Stimulated activated CD4-positive, alpha-beta T cell treated with anti-CD3 and anti-CD28 coated beads, Interleukin-1b, Interleukin-23, amount 100 ng/mL, for 1 hour (primary cell): ENCODE measurements around the gene PHLDB3.
A peak's percentile ranks its signal among the peaks of the same experiment; 100 is the strongest.
"Not testable (repeated sequence)": the region's sequence is repeated elsewhere in the genome, so short reads cannot be mapped to it uniquely, and the experiment has no call there.

Source experiments
- DNase-seq, 2 donors: peaks; one replicate each; pipeline ENCODE4 v3.0.0-alpha.2; 2020; ENCODE audit warnings: low read depth in 2 of 2

Gene PHLDB3

DNA sequence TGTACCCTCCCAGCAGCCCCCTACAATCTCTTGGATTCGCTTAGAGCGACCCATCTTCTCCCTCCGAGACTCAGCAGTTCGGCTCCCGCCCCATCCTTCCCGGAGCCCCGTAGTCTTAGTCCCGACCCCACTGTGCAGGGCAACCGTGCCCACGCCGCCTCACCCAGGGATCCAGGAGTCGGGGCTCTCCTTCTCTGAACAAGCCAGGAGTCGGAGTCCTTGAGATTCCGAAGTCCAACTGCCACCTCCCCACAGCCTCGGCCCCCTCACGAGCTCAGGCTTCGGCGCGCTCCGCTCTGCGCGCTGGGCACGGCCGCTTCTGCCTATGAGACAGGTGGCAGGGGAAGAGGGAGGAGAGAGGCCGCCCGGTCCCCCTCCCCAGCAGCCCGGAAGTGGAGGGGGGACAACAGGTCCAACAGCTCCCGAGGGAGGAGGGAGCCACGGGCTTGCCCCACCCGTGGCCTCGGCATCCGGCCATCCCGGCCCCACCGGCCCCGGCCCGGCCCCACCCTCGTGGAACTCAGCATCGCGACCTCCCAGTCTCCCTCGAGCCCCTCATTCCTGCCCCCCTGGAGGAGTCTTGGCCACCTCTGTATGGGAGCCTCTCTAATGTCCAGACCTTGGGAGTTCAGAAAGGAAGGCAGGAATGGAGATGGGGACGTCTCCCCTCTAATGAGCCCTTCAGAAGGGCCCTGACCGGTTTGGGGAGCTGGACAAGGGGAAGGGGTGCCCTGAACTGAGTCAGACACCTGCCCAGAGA lies at the start of gene PHLDB3:
Gene PHLDB3, minus strand, starts transcription at position 321 of the 760 bp plus-strand sequence. CDS start 628 bp downstream, outside the sequence.
- no peak for DNase-seq

DNA sequence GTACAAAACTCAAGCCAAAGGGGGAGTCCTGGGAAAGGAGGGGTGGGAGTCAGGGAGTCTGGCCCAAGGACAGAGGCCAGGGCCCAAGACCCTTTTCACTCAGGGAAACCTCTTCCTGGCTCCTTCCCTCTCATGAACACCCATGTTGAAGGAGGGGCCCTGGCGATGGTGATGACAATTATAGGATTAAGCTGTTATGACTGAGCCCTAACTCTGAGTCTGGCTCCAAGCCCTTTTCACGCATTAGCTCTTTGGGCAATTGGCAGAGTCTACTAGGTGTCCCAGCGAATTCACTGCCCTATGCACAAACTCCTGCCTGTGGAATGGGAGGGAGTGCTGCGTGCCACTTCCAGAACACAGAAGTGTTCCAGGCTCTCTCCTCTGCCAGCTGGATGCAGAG lies 49.1 kb upstream of the PHLDB3 start:
- DNase-seq = no peak

DNA sequence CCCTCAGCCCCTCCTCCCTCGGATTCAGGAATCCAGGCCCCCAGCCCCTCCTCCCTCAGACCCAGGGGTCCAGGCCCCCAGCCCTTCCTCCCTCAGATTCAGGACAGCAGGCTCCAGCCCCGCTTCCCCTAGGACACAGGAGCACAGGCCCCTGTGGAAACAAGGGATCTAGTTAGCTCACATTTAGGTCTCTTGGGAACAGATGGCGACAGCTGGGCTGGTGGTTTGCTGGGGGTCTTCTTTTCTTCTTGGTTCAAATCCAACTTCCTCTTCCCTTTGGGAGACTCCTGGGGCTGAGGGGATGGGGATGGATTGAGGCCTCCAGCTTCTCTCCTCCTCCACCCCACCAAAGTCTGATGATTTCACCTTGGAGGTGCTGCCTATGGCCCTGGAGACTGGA lies 48.1 kb upstream of the PHLDB3 start:
- no peak for DNase-seq

- DNase-seq = no peak
Observed at GRCh38 chr19:43552198-43552450, 47.6 kb upstream of the PHLDB3 start.

GRCh38 chr19:43551399-43552197 lies 47.1 kb upstream of the PHLDB3 start:
- no peak for DNase-seq

DNA sequence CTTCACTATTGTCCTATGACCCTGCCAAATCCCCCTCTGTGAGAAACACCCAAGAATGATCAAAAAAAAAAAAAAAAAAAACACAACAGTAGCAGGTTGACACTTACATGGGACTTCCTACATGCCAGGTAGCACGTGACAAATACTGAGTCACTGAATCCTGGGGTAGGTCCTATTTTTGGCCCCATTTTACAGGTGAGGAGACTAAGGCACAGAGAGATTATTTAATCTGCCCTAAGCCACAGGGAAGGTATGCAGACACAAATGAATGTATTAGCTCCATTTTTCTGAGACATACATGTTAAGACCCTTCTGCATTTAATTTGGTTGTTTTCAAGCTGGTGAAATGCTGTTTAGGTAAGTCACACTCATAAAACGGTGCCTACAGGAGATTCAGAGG lies 44.2 kb upstream of the PHLDB3 start:
- DNase-seq = no peak

DNA sequence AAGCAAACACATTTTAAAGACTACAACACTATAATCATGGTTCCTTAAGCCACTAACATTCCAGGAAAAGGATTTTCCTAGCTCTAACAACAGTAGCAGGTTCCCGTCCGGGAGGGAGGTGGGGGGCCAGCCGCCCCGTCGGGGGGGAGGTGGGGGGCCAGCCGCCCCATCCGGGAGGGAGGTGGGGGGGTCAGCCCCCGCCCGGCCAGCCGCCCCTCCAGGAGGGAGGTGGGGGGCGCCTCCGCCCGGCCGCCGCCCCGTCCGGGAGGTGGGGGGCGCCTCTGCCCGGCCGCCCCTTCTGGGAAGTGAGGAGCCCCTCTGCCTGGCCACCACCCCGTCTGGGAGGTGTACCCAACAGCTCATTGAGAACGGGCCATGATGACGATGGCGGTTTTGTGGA lies 43.4 kb upstream of the PHLDB3 start:
- not testable (repeated sequence) for DNase-seq

DNA sequence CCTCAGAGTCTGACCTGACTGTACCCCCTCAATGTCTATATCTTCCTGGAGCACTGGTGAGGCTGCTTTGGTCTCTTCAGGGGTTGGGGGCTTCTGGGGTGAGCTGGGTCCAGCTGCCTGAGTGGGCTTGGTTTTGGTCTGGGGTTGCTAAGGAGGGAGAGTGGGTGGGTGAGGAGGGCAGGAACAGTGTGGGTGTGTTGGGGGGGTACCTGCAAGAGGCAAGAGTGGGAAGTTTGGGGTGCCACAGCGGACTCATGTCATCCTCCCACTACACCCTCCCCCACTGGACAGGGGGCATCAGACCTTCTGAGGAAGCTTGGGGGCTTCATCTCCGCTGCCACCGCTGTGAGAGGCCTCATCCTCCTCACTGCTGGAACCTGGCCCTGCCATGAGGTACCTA lies 42.0 kb upstream of the PHLDB3 start:
- DNase-seq = no peak

DNA sequence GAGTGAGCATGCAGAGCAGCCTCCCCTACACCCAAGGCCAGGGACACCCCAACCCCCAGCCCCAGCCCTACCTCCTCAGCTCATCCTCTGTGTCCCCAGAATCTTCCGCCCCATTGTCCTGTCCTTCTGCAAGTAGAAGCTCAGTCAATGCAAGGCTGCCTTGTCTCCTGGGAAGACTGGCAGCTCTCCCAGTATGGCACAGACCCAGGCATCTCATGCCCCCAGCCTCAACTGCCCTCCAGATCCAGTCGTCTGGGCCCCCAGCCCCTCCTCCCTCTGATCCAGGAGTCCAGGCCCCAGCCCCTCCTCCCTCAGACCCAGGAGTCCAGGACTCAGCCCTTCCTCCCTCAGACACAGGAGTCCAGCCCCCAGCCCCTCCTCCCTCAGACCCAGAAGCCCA lies 41.4 kb upstream of the PHLDB3 start:
- DNase-seq = no peak

- no peak for DNase-seq
Observed at GRCh38 chr19:43545276-43545675, 40.7 kb upstream of the PHLDB3 start.

DNA sequence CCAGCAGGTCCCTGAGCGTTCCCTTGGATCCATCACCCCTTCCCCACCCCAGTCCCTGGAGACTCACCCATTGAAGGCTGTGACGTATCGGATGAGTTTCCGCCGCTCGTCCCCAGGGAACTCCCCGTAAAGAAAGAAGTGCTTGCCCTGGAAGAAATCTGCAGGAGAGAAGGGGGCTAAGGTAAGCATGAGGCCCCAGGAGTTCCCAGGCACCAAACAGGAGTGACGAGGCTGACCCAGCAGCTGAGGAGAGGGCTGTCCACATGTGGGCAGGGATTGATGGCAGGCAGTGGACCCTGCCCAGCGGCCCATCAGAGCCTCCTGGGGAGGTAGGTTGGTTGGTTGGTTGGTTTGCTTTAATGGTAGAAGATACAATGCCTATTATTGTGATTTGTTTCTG lies 39.5 kb upstream of the PHLDB3 start:
- no peak for DNase-seq

- DNase-seq = no peak
Observed at GRCh38 chr19:43541920-43542650, 37.5 kb upstream of the PHLDB3 start.

GRCh38 chr19:43540381-43540780 lies 35.8 kb upstream of the PHLDB3 start:
- no peak for DNase-seq

DNA sequence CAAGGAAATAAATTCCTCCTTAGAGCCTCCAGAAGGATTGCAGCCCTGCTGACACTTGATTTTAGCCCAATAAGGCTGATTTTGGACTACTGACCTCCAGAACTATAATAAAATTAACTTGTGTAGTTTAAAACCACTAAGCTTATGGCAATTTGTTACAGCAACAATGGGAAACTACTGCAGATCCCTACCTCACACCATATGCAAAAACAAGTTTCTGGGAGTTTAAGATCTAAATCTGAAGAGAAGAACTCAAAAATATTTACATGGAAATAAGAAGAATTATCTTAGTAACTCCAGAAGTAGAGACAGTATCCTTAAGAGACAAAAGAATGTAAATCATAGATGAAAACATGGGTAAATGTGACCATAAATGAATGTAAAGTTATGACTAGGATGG lies 34.4 kb upstream of the PHLDB3 start:
- DNase-seq = no peak

- no peak for DNase-seq
Observed at GRCh38 chr19:43534816-43535761, 30.5 kb upstream of the PHLDB3 start.

DNA sequence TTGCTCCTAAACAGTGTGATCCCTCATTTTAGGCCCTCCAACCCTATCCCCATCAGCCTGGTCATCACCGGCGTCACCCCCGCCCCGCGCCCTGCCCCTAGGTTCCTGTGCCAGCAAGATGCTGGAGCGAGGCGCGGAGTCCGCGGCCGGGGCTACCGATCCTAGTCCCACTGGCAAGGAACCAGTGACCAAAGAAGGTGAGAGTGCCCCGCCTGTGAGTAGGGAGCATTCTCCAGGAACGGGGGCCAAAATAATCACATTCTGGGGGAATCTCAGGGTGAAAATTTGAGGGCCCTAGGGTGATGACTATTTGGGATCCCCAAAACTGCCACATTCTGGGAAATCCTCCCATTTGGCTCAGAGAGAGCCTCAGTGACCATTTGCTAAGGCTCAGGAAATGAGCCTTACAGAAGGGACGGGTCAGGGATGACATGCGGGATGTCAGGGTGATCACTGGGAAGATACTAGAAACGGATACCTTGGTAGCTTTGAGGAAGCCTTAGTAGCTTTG lies 29.8 kb upstream of the PHLDB3 start:
- DNase-seq = no peak

DNA sequence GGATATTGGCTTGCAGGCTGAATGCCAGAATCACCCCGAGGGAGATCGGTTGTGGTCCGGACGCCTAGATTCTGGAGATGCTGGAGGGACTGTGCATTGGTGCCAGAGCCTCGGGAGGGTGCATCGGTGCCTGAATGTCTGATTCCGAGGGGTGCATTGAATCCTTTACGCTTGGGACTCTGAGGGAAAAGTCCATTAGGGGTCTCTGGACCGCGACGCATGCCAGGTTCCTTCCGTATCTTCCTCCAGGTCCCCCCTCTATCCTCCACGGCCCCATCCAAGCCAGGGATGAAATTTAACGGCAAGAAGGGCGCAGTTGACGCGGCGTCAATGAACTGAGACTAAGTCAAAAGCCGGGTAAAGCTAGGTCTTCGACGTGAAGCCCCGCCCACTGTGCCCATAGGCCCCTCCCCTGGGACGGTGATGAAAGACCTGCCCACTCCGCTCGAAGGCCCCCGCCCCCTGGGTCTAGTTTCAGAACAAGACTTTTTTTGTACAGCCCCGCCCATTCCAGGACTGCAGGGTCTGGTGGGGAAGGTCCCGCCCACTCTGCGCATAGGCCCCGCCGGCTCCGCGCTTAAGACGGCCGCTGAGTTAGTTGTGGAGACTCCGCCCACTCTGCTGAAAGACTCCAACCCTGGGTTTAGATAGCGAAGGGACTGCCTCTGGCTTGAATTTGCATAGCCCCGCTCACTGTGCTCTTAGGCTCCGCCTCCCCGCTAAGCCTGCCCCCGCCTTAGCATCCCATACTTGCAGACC lies 29.2 kb upstream of the PHLDB3 start:
- DNase-seq = peak; percentile 84 to 89

GRCh38 chr19:43532962-43533545 lies 28.5 kb upstream of the PHLDB3 start, which contains the start of gene ZNF575:
ZNF575 (plus strand) TSS chr19:43533188; CDS start chr19:43534423, 1,235 bp downstream.
- DNase-seq = peak; percentile 53 to 68

GRCh38 chr19:43532571-43532961 lies 28.0 kb upstream of the PHLDB3 start:
- DNase-seq = no peak
